ENCODE data around the gene ABCG5. TPM values are rescaled to one million over a fixed set of nuclear protein-coding genes. Genes with fewer than 3 reads are reported as not detected.

ABCG5 gene
- total RNA-seq, 2 donors from 2014 or later: not detected

GRCh38 chr2:43884689-43885088 is 46.0 kb upstream of the ABCG5 start:
- H3K9me3 Mint-ChIP-seq: no peaks in the 10 kb centered on the region
- 97 to 100% methylated on average over 3 to 5 of the region's 5 CpGs for WGBS, 2 experiments (ENCODE audit: insufficient coverage in 1 of 2, insufficient read length in 1 of 2)
- H3K4me3 ChIP-seq (ENCODE audit: low read length): no peak overlapping the region
- no peaks in the 10 kb centered on the region for H3K27me3 Mint-ChIP-seq (ENCODE audit: insufficient read depth)
- no peak overlapping the region for H3K27ac Mint-ChIP-seq
- no peak for DNase-seq
- peaks cover 5% of the 10 kb centered on the region for H3K4me1 Mint-ChIP-seq
- no peaks in the 10 kb centered on the region for H3K27me3 ChIP-seq (ENCODE audit: control insufficient read depth, insufficient read depth, low read length, poor library complexity, severe bottlenecking)
- H3K36me3 ChIP-seq (ENCODE audit: control insufficient read depth, insufficient read depth, low read length): peaks cover 54% of the 10 kb centered on the region
- no peak overlapping the region for H3K27ac ChIP-seq (ENCODE audit: low read depth, low read length)
- no peak overlapping the region for H3K9ac ChIP-seq (ENCODE audit: extremely low read depth, low read length, poor library complexity, severe bottlenecking)
- peaks cover 42% of the 10 kb centered on the region for H3K36me3 Mint-ChIP-seq (ENCODE audit: low read depth)
- H3K4me3 Mint-ChIP-seq: no peak overlapping the region
- no peaks in the 10 kb centered on the region for H3K4me1 ChIP-seq (ENCODE audit: control insufficient read depth, insufficient read depth, low read length)
- H3K9me3 ChIP-seq (ENCODE audit: control insufficient read depth, low read length): no peaks in the 10 kb centered on the region
- TF ChIP-seq CTCF (conservative IDR thresholded peaks at IDR 0.05): no peak

GRCh38 chr2:43882312-43882711 is 43.7 kb upstream of the ABCG5 start:
- no peak for TF ChIP-seq CTCF (conservative IDR thresholded peaks at IDR 0.05)
- H3K27ac ChIP-seq (ENCODE audit: low read depth, low read length): no peak overlapping the region
- H3K4me3 ChIP-seq (ENCODE audit: low read length): no peak overlapping the region
- no peak overlapping the region for H3K4me3 Mint-ChIP-seq
- 95% methylated on average over 4 of the region's 4 CpGs; no CpG with 5 or more reads in 1 of the 2 experiments for WGBS, 2 experiments (ENCODE audit: insufficient coverage in 1 of 2, insufficient read length in 1 of 2)
- peaks cover 2% of the 10 kb centered on the region for H3K27me3 Mint-ChIP-seq (ENCODE audit: insufficient read depth)
- H3K4me1 Mint-ChIP-seq: peaks cover 21% of the 10 kb centered on the region
- no peaks in the 10 kb centered on the region for H3K9me3 Mint-ChIP-seq
- peaks cover 20% of the 10 kb centered on the region for H3K36me3 Mint-ChIP-seq (ENCODE audit: low read depth)
- H3K27me3 ChIP-seq (ENCODE audit: control insufficient read depth, insufficient read depth, low read length, poor library complexity, severe bottlenecking): no peaks in the 10 kb centered on the region
- no peaks in the 10 kb centered on the region for H3K9me3 ChIP-seq (ENCODE audit: control insufficient read depth, low read length)
- no peaks in the 10 kb centered on the region for H3K4me1 ChIP-seq (ENCODE audit: control insufficient read depth, insufficient read depth, low read length)
- no peak overlapping the region for H3K27ac Mint-ChIP-seq
- peaks cover 31% of the 10 kb centered on the region for H3K36me3 ChIP-seq (ENCODE audit: control insufficient read depth, insufficient read depth, low read length)
- DNase-seq: no peak
- no peak overlapping the region for H3K9ac ChIP-seq (ENCODE audit: extremely low read depth, low read length, poor library complexity, severe bottlenecking)

GRCh38 chr2:43880952-43881351 is 42.3 kb upstream of the ABCG5 start:
- Histone ChIP-seq H3K9me3 (ENCODE audit: control insufficient read depth, low read length) (no peaks in the 10 kb centered on the region), H3K27me3 (ENCODE audit: control insufficient read depth, insufficient read depth, low read length, poor library complexity, severe bottlenecking) (no peaks in the 10 kb centered on the region), H3K9ac (ENCODE audit: extremely low read depth, low read length, poor library complexity, severe bottlenecking) (no peak overlapping the region), H3K36me3 (ENCODE audit: control insufficient read depth, insufficient read depth, low read length) (peaks cover 18% of the 10 kb centered on the region), H3K4me1 (ENCODE audit: control insufficient read depth, insufficient read depth, low read length) (no peaks in the 10 kb centered on the region), H3K27ac (ENCODE audit: low read depth, low read length) (no peak overlapping the region), H3K4me3 (ENCODE audit: low read length) (no peak overlapping the region)
- peaks cover 2% of the 10 kb centered on the region for H3K27me3 Mint-ChIP-seq (ENCODE audit: insufficient read depth)
- H3K4me3 Mint-ChIP-seq: no peak overlapping the region
- no peaks in the 10 kb centered on the region for H3K9me3 Mint-ChIP-seq
- no peak overlapping the region for H3K27ac Mint-ChIP-seq
- no peak for DNase-seq
- H3K36me3 Mint-ChIP-seq (ENCODE audit: low read depth): peaks cover 14% of the 10 kb centered on the region
- H3K4me1 Mint-ChIP-seq: peaks cover 21% of the 10 kb centered on the region
- WGBS, 2 experiments (ENCODE audit: insufficient coverage in 1 of 2, insufficient read length in 1 of 2): 74 to 87% methylated on average over 4 to 5 of the region's 5 CpGs
- TF ChIP-seq CTCF (conservative IDR thresholded peaks at IDR 0.05): no peak
